Stimulated activated CD4-positive, alpha-beta T cell treated with anti-CD3 and anti-CD28 coated beads, Interleukin-4, amount 100 ng/mL, for 48 hours (primary cell): ENCODE data around the gene RUNX3.
"Not testable (repeated sequence)": the region's sequence is repeated elsewhere in the genome, so short reads cannot be mapped to it uniquely, and the experiment has no call there.

ENCODE experiments used
- DNase-seq, 2 donors: peaks; one replicate each; pipeline ENCODE4 v3.0.0-alpha.2; 2020; ENCODE audit warnings: low read depth in 2 of 2

The RUNX3 gene

GRCh38 chr1:24913616-24914225, 16.4 kb downstream of the RUNX3 start:
- no peak for DNase-seq

DNA sequence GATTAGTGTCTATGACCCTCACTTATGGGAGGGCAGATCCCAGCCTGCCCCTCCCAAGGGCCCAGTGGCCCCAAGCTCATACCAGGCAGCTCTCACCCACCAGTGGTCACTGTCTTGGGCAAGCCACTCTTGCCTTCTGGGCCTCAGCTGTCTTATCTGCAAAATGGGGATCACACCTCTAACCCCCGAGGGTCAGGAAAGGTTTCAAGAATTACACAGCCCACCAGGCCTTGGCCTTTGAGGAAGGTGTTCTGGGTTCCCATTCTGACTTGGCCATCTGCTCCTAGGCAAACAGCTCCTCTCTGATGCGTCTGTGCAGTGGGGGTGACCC, 16.8 kb downstream of the RUNX3 start:
- no peak for DNase-seq

- DNase-seq = no peak
Measured at GRCh38 chr1:24912376-24913273, 17.5 kb downstream of the RUNX3 start.

DNA sequence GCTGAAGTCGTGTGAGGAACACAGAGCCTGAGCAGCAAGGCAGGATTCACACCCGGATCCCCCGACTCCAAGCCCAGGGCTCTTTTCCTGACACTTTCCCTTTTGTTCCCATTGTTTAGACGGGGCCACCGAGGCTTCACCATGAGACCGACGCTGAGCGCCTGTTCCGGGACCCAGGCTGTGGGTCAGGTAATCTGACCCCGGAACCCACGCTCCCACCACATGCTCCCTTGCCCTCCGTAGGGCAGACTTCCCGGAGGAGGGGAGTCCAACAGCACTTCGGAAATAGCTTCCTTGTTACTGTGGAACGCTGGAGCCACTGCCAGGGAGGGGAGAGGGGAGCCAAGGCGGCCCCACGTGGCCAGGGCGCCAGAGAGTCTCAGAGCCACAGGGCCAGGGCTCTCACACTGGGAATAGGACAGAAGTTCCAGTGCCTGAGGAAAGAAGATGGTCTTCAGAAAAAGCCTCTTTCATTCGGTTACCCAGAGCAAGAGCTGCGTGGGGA, 18.4 kb downstream of the RUNX3 start:
- DNase-seq = no peak

DNA sequence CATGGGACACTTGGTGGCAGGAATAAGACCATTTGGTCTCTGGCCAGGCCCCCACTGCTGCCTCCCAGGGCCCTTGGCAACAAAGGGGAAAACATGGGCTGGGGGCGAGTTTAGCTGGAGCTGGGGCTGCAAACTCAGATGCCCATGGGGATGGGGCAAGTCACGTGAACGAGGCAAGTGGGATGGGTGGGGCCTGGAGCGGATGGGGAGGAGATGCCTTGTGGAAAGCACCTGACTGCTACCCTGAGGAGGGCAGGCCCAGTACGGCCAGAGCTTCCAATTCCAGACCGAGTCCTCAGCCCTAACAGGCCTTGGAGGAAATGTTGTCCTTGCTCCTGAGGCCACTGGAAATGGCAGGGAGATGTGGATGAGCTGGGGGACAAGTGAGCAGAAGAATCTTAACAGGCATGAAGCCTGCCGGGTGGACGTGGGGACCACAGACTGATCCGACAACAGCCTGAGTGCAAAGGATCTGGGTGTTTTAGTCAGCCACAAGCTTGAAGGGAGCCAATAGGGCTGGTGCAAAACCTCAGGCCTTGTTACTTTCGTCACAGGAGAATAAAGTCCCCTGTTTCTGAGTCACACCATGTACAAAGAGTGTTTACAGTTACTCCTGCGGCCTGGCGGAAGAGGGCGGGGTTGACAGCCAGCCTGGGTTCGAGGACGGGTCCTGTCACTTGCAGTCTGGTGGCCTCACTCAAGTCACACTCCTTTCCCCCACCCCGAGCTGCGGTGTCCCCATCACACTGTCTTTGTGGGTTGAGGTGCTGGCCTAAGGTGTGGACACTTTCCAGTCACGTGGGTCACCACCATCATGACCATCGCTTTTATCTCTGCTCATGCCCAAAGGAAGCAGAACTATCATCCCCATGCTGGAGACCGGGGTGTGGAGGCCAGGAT, 19.1 kb downstream of the RUNX3 start:
- DNase-seq = no peak

DNA sequence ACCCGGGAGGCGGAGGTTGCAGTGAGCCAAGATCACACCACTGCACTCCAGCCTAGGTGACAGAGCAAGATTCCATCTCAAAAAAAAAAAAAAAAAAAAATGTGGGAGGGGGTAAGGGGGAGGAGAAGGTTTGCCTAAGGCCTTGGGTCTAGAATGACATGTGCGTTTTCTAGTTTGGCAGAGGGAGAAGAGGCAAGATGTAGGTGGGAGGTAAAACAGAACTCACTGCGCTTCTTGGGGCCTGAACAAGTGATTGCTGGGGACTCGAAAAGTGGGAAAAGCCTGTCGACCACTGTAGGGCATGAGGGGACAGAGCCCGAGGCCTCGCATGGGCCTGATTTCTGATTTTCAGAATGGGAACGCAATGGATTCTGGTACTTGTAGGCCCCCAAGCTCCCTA, 19.9 kb downstream of the RUNX3 start:
- DNase-seq = no peak

DNA sequence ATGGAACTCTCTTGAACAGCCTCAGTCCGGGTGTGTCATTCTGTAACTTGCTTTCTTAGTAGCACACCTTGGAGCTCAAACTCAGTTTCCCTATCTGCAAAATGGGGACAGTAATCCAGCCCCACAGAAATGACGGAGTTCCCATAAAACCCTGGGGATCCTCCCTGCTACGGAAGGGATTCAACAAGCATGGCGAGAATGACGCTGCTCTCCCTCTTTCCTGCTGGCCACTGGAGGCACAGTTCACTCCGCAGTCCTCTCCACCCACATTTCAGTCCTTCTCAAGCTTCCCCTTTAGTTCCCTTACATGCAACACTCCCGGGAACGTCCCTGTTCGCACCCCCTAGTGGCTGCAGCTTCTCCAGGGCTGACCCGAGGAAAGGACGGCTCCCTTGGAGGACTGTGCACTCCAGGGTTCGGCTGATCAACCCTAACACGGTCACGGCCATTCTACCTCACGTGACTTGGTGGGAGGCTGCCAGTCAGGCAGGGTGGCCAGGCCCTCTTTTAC, 20.6 kb downstream of the RUNX3 start:
- DNase-seq = no peak

GRCh38 chr1:24908591-24909259, 21.4 kb downstream of the RUNX3 start:
- DNase-seq = no peak

DNA sequence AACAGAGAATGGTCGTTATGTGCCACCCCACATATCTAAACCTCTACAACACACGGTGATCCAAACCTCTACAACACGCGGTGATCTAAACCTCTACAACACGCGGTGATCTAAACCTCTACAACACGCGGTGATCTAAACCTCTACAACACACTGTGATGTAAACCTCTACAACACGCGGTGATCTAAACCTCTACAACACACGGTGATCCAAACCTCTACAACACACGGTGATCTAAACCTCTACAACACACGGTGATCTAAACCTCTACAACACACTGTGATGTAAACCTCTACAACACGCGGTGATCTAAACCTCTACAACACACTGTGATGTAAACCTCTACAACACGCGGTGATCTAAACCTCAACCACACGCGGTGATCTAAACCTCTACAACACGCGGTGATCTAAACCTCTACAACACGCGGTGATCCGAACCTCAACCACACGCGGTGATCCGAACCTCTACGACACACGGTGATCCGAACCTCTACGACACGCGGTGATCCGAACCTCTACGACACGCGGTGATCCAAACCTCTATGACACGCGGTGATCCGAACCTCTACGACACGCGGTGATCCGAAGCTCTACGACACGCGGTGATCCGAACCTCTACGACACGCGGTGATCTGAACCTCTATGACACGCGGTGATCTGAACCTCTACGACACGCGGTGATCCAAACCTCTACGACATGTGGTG, 22.3 kb downstream of the RUNX3 start:
- not testable (repeated sequence) for DNase-seq

DNA sequence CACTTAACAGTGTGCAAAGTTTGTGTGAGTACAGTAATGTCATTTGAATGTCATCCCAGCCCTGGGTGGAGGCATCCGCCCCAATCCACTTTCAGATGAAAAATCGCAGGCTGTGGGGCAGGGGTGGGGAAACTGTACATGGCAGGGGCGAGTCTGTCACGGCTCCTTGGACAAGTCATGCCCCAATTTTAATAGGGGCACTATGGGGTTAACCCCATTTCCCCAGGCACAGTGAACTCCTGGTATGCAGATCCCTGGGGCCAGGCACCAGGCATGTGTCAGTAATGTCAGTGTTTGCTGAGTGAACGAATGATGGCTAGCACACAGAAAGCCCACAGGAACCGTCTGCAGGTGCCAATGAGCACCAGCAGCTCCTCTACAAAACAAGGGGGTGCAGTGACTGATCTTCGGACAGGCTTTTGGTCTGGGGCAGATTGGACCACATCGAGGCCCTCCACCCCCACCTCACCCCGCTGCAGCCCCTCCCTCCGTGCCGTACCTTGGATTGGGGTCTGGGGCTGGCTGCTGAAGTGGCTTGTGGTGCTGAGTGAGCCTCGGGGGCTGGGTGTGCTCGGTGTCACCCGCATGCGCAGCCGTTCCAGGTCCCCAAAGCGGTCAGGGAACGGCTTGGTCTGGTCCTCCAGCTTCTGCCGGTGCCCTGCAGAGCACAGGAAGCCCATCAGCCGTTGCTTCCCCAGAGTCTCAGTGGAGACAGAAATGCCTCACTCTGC, 23.2 kb downstream of the RUNX3 start:
- no peak for DNase-seq

DNA sequence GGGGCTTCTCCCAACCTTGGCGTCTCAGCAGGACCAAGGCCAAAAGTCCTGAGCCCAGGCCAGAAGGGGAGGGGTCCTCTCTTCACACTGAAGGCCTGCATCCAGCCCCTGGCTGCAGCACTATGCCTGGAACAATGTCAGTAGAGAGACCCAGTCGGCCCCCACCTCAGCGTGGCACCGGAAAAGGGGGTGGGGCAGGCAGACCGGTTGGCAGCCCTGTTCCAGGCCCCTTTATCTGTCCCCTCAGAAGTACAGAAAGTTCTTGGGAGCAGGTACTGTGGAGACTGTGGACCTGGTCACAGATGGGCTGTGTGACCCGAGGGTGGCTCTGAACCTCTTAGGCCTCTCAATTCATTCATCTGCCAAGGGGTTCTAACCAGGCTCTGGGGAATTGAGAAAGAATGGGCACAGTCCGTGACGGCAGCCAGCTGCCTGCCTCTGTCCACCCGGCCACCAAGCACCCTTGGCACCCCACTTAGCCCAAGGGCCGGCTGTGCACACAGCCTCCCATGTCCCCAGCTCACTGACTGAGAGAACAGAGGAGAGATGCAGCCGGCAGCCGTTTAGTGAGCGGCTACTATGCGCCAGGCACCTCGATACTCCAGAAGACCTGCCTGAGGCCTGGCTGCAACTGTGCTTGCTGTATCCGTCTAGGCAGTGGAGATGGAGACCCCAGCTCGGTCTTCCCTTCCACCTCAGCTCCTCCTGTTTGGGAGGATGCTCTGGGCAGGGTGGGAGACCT, 23.9 kb downstream of the RUNX3 start:
- no peak for DNase-seq

- no peak for DNase-seq
Measured at GRCh38 chr1:24905355-24905978, 24.6 kb downstream of the RUNX3 start.

- DNase-seq = no peak
Measured at GRCh38 chr1:24904731-24905354, 25.2 kb downstream of the RUNX3 start.

DNA sequence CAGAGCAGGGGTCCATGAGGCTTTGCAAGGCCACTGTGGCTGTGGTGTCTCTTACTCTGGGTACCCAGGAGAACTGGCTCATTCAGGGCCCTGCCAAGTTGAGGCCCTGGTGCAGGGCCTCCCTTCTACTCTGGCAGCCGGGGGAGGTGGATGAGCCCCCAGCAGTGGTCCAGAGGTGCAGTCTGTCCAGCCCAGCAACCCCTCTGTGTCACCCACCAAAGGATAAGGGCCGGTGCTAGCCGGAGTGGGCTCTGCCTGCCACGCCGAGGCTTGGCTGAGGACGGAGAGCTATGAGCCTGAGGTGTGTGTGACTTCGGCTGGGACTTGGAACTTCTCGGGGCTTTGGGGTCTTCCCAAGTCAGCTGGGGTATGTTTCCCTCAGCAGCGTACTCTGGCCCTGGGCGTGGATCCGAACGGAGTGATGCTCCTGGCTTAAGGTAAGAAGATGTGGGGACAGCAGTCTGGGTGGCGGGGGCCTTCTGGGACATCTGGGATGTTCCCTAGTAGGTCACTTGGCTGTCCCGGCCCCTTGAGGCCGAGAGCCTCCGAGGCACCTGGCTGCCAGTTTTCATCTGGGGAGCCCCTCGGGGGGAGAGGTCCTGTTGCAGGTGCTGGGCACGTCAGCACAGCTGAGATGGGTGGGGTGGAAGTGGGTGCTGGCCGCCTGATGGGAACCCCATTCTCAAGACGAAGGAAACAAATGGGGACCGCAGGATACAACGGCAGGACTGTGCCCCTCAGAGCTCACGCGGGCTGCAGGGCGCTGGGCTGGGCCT, 25.9 kb downstream of the RUNX3 start:
- no peak for DNase-seq

- DNase-seq = no peak
Measured at GRCh38 chr1:24903560-24903954, 26.5 kb downstream of the RUNX3 start.

- no peak for DNase-seq
Measured at GRCh38 chr1:24903011-24903461, 27.0 kb downstream of the RUNX3 start.

GRCh38 chr1:24902471-24902891, 27.6 kb downstream of the RUNX3 start:
- DNase-seq = no peak
